ENCODE measurements around the gene MAPK1. TPM values are rescaled to one million over a fixed set of nuclear protein-coding genes. Genes with fewer than 3 reads are reported as not detected.
"Not testable (repeated sequence)": the region's sequence is repeated elsewhere in the genome, so short reads cannot be mapped to it uniquely, and the experiment has no call there.

The MAPK1 gene
- total RNA-seq, 2 donors from 2014 or later = 107 to 154 TPM

GRCh38 chr22:21816787-21817496 is 50.5 kb downstream of the MAPK1 start:
- H3K27ac Mint-ChIP-seq = peak overlapping the region; percentile 95
- peak; percentile 34 to 36 for DNase-seq
- peaks cover 0 to 13% of the 10 kb centered on the region in 2 donors for H3K36me3 Mint-ChIP-seq (ENCODE audit: insufficient read depth in 2 of 2)
- no peaks in the 10 kb centered on the region for H3K9me3 Mint-ChIP-seq
- peak; percentile 93 to 94 for ATAC-seq (replicated peaks in 1 of 2)
- H3K4me3 Mint-ChIP-seq = peak overlapping the region; percentile 74 to 89
- peaks cover 73% of the 10 kb centered on the region for H3K4me1 Mint-ChIP-seq (ENCODE audit: low read depth)
- H3K27me3 Mint-ChIP-seq (ENCODE audit: low read depth) = no peaks in the 10 kb centered on the region

GRCh38 chr22:21816472-21816786 is 51.0 kb downstream of the MAPK1 start:
- Mint-ChIP-seq H3K27ac (peak overlapping the region; percentile 95), H3K27me3 (ENCODE audit: low read depth) (no peaks in the 10 kb centered on the region), H3K4me1 (ENCODE audit: low read depth) (peaks cover 71% of the 10 kb centered on the region), H3K36me3 (ENCODE audit: insufficient read depth in 2 of 2) (peaks cover 0 to 17% of the 10 kb centered on the region in 2 donors), H3K4me3 (peak overlapping the region; percentile 74 to 89), H3K9me3 (no peaks in the 10 kb centered on the region)
- ATAC-seq (replicated peaks in 1 of 2) = no peak
- no peak for DNase-seq

- peak overlapping the region; percentile 95 for H3K27ac Mint-ChIP-seq
- peaks cover 67% of the 10 kb centered on the region for H3K4me1 Mint-ChIP-seq (ENCODE audit: low read depth)
- DNase-seq (no peak), ATAC-seq (replicated peaks in 1 of 2) (no peak)
- H3K4me3 Mint-ChIP-seq = peak overlapping the region in 1 of 2 donors; percentile 74
- H3K9me3 Mint-ChIP-seq = no peaks in the 10 kb centered on the region
- H3K27me3 Mint-ChIP-seq (ENCODE audit: low read depth) = no peaks in the 10 kb centered on the region
- H3K36me3 Mint-ChIP-seq (ENCODE audit: insufficient read depth in 2 of 2) = peaks cover 0 to 15% of the 10 kb centered on the region in 2 donors
Measured at GRCh38 chr22:21815958-21816357, 51.5 kb downstream of the MAPK1 start.

GRCh38 chr22:21815357-21815756 is 52.1 kb downstream of the MAPK1 start:
- DNase-seq (no peak), ATAC-seq (replicated peaks in 1 of 2) (no peak)
- Mint-ChIP-seq H3K4me1 (ENCODE audit: low read depth) (peaks cover 66% of the 10 kb centered on the region), H3K9me3 (no peaks in the 10 kb centered on the region), H3K36me3 (ENCODE audit: insufficient read depth in 2 of 2) (peaks cover 0 to 15% of the 10 kb centered on the region in 2 donors), H3K4me3 (no peak overlapping the region), H3K27ac (no peak overlapping the region), H3K27me3 (ENCODE audit: low read depth) (no peaks in the 10 kb centered on the region)

GRCh38 chr22:21811982-21812381 is 55.5 kb downstream of the MAPK1 start:
- Mint-ChIP-seq H3K27me3 (ENCODE audit: low read depth) (no peaks in the 10 kb centered on the region), H3K4me3 (no peak overlapping the region), H3K4me1 (ENCODE audit: low read depth) (peaks cover 41% of the 10 kb centered on the region), H3K27ac (no peak overlapping the region), H3K9me3 (no peaks in the 10 kb centered on the region), H3K36me3 (ENCODE audit: insufficient read depth in 2 of 2) (peaks cover 0 to 13% of the 10 kb centered on the region in 2 donors)
- no peak for DNase-seq
- ATAC-seq (replicated peaks in 1 of 2) = no peak

GRCh38 chr22:21807544-21808529 is 59.6 kb downstream of the MAPK1 start:
- DNase-seq (no peak), ATAC-seq (replicated peaks in 1 of 2) (no peak)
- Mint-ChIP-seq H3K36me3 (ENCODE audit: insufficient read depth in 2 of 2) (peaks cover 4 to 22% of the 10 kb centered on the region in 2 donors), H3K27ac (no peak overlapping the region), H3K4me1 (ENCODE audit: low read depth) (peaks cover 10% of the 10 kb centered on the region), H3K9me3 (no peaks in the 10 kb centered on the region), H3K27me3 (ENCODE audit: low read depth) (no peaks in the 10 kb centered on the region), H3K4me3 (no peak overlapping the region)

- H3K27ac Mint-ChIP-seq; DNase-seq; H3K9me3 Mint-ChIP-seq; ATAC-seq (replicated peaks in 1 of 2); H3K27me3 Mint-ChIP-seq (ENCODE audit: low read depth); H3K4me3 Mint-ChIP-seq: not testable (repeated sequence)
- Mint-ChIP-seq H3K36me3 (ENCODE audit: insufficient read depth in 2 of 2) (peaks cover 8 to 29% of the 10 kb centered on the region in 2 donors), H3K4me1 (ENCODE audit: low read depth) (peaks cover 13% of the 10 kb centered on the region)
Measured at GRCh38 chr22:21805325-21805724, 62.1 kb downstream of the MAPK1 start.

- no peak overlapping the region for H3K4me3 Mint-ChIP-seq
- DNase-seq (no peak), ATAC-seq (replicated peaks in 1 of 2) (no peak)
- peaks cover 5% of the 10 kb centered on the region for H3K4me1 Mint-ChIP-seq (ENCODE audit: low read depth)
- no peaks in the 10 kb centered on the region for H3K9me3 Mint-ChIP-seq
- peak overlapping the region; percentile 11 for H3K27ac Mint-ChIP-seq
- H3K27me3 Mint-ChIP-seq (ENCODE audit: low read depth) = no peaks in the 10 kb centered on the region
- H3K36me3 Mint-ChIP-seq (ENCODE audit: insufficient read depth in 2 of 2) = peaks cover 9 to 29% of the 10 kb centered on the region in 2 donors
Measured at GRCh38 chr22:21803811-21804249, 63.6 kb downstream of the MAPK1 start.

- Mint-ChIP-seq H3K9me3 (no peaks in the 10 kb centered on the region), H3K27me3 (ENCODE audit: low read depth) (no peaks in the 10 kb centered on the region), H3K4me1 (ENCODE audit: low read depth) (peaks cover 5% of the 10 kb centered on the region), H3K27ac (peak overlapping the region; percentile 2), H3K36me3 (ENCODE audit: insufficient read depth in 2 of 2) (peaks cover 10 to 29% of the 10 kb centered on the region in 2 donors), H3K4me3 (no peak overlapping the region)
- ATAC-seq (replicated peaks in 1 of 2) = no peak
- no peak for DNase-seq
Measured at GRCh38 chr22:21802673-21803072, 64.8 kb downstream of the MAPK1 start.

- H3K27ac Mint-ChIP-seq = no peak overlapping the region
- peaks cover 5% of the 10 kb centered on the region for H3K4me1 Mint-ChIP-seq (ENCODE audit: low read depth)
- no peaks in the 10 kb centered on the region for H3K9me3 Mint-ChIP-seq
- H3K27me3 Mint-ChIP-seq (ENCODE audit: low read depth) = no peaks in the 10 kb centered on the region
- no peak overlapping the region for H3K4me3 Mint-ChIP-seq
- DNase-seq (no peak), ATAC-seq (replicated peaks in 1 of 2) (peak; percentile 53 to 64)
- peaks cover 10 to 29% of the 10 kb centered on the region in 2 donors for H3K36me3 Mint-ChIP-seq (ENCODE audit: insufficient read depth in 2 of 2)
Measured at GRCh38 chr22:21802056-21802455, 65.4 kb downstream of the MAPK1 start.

GRCh38 chr22:21801304-21801644 is 66.2 kb downstream of the MAPK1 start:
- not testable (repeated sequence) for H3K4me1 Mint-ChIP-seq (ENCODE audit: low read depth); H3K4me3 Mint-ChIP-seq; ATAC-seq (replicated peaks in 1 of 2); DNase-seq; H3K9me3 Mint-ChIP-seq; H3K27me3 Mint-ChIP-seq (ENCODE audit: low read depth); H3K27ac Mint-ChIP-seq
- H3K36me3 Mint-ChIP-seq (ENCODE audit: insufficient read depth in 2 of 2) = peaks cover 12 to 29% of the 10 kb centered on the region in 2 donors

GRCh38 chr22:21800552-21801303 is 66.7 kb downstream of the MAPK1 start:
- Mint-ChIP-seq H3K9me3 (no peaks in the 10 kb centered on the region), H3K27me3 (ENCODE audit: low read depth) (no peaks in the 10 kb centered on the region), H3K4me3 (no peak overlapping the region), H3K27ac (no peak overlapping the region), H3K36me3 (ENCODE audit: insufficient read depth in 2 of 2) (peaks cover 12 to 27% of the 10 kb centered on the region in 2 donors), H3K4me1 (ENCODE audit: low read depth) (peaks cover 5% of the 10 kb centered on the region)
- ATAC-seq (replicated peaks in 1 of 2) = no peak
- DNase-seq = no peak
